ENCODE data around the gene ELP4. TPM values are rescaled to one million over a fixed set of nuclear protein-coding genes. Genes with fewer than 3 reads are reported as not detected.

Gene ELP4
- total RNA-seq, 1 donor from 2014 or later, result 8.6 TPM

GRCh38 chr11:31651822-31652221 is 142.3 kb downstream of the ELP4 start:
- TF ChIP-seq, protein P1, sequence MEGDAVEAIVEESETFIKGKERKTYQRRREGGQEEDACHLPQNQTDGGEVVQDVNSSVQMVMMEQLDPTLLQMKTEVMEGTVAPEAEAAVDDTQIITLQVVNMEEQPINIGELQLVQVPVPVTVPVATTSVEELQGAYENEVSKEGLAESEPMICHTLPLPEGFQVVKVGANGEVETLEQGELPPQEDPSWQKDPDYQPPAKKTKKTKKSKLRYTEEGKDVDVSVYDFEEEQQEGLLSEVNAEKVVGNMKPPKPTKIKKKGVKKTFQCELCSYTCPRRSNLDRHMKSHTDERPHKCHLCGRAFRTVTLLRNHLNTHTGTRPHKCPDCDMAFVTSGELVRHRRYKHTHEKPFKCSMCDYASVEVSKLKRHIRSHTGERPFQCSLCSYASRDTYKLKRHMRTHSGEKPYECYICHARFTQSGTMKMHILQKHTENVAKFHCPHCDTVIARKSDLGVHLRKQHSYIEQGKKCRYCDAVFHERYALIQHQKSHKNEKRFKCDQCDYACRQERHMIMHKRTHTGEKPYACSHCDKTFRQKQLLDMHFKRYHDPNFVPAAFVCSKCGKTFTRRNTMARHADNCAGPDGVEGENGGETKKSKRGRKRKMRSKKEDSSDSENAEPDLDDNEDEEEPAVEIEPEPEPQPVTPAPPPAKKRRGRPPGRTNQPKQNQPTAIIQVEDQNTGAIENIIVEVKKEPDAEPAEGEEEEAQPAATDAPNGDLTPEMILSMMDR (IDR thresholded peaks at IDR 0.05), result no peak
- peaks cover 19% of the 10 kb centered on the region for H3K4me1 Mint-ChIP-seq (ENCODE audit: low read depth)
- no peak for DNase-seq (ENCODE audit: low spot score)
- H3K27ac Mint-ChIP-seq (ENCODE audit: unreplicated experiment), result no peak overlapping the region
- no peaks in the 10 kb centered on the region for H3K9me3 Mint-ChIP-seq (ENCODE audit: low read depth)
- no peaks in the 10 kb centered on the region for H3K27me3 Mint-ChIP-seq (ENCODE audit: low read depth)
- no peaks in the 10 kb centered on the region for H3K36me3 Mint-ChIP-seq (ENCODE audit: low read depth)
- H3K4me3 Mint-ChIP-seq (ENCODE audit: unreplicated experiment), result no peak overlapping the region

DNA sequence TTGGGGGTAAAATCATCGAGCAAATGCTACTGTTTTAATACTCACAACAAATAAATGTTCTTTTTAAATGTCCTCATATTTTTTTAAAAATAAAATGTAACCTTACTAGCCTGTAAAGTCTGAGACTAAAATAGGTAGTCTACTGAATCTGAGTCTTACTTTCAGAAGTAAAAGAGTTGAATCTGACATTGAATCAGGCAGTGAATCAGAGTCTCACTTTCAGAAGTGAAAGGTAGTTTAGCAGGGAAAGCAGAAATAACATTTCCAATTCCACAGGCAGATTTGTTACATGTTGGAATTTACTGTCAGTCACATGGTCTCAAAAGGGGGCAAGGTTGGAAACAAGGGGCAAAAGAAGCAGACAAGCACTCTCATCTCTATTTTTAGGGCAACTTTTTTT is 143.0 kb downstream of the ELP4 start:
- Mint-ChIP-seq H3K4me3 (ENCODE audit: unreplicated experiment) (no peak overlapping the region), H3K27ac (ENCODE audit: unreplicated experiment) (no peak overlapping the region), H3K4me1 (ENCODE audit: low read depth) (peaks cover 22% of the 10 kb centered on the region), H3K27me3 (ENCODE audit: low read depth) (no peaks in the 10 kb centered on the region), H3K9me3 (ENCODE audit: low read depth) (no peaks in the 10 kb centered on the region), H3K36me3 (ENCODE audit: low read depth) (no peaks in the 10 kb centered on the region)
- TF ChIP-seq, protein P1 (IDR thresholded peaks at IDR 0.05), result no peak
- DNase-seq (ENCODE audit: low spot score), result no peak

GRCh38 chr11:31655483-31655882 is 145.9 kb downstream of the ELP4 start:
- H3K36me3 Mint-ChIP-seq (ENCODE audit: low read depth), result no peaks in the 10 kb centered on the region
- no peaks in the 10 kb centered on the region for H3K27me3 Mint-ChIP-seq (ENCODE audit: low read depth)
- no peaks in the 10 kb centered on the region for H3K9me3 Mint-ChIP-seq (ENCODE audit: low read depth)
- H3K4me3 Mint-ChIP-seq (ENCODE audit: unreplicated experiment), result no peak overlapping the region
- TF ChIP-seq, protein P1 (IDR thresholded peaks at IDR 0.05), result no peak
- peaks cover 22% of the 10 kb centered on the region for H3K4me1 Mint-ChIP-seq (ENCODE audit: low read depth)
- no peak for DNase-seq (ENCODE audit: low spot score)
- peak overlapping the region; percentile 11 for H3K27ac Mint-ChIP-seq (ENCODE audit: unreplicated experiment)

- Mint-ChIP-seq H3K36me3 (ENCODE audit: low read depth) (no peaks in the 10 kb centered on the region), H3K27me3 (ENCODE audit: low read depth) (no peaks in the 10 kb centered on the region), H3K4me3 (ENCODE audit: unreplicated experiment) (no peak overlapping the region), H3K9me3 (ENCODE audit: low read depth) (no peaks in the 10 kb centered on the region), H3K4me1 (ENCODE audit: low read depth) (peaks cover 22% of the 10 kb centered on the region), H3K27ac (ENCODE audit: unreplicated experiment) (peak overlapping the region; percentile 14)
- DNase-seq (ENCODE audit: low spot score), result no peak
- TF ChIP-seq, protein P1 (IDR thresholded peaks at IDR 0.05), result no peak
Measured at GRCh38 chr11:31656051-31656450, 146.5 kb downstream of the ELP4 start.

- Mint-ChIP-seq H3K27ac (ENCODE audit: unreplicated experiment) (no peak overlapping the region), H3K4me1 (ENCODE audit: low read depth) (peaks cover 22% of the 10 kb centered on the region), H3K36me3 (ENCODE audit: low read depth) (no peaks in the 10 kb centered on the region), H3K9me3 (ENCODE audit: low read depth) (no peaks in the 10 kb centered on the region), H3K4me3 (ENCODE audit: unreplicated experiment) (no peak overlapping the region), H3K27me3 (ENCODE audit: low read depth) (no peaks in the 10 kb centered on the region)
- no peak for DNase-seq (ENCODE audit: low spot score)
- TF ChIP-seq, protein P1 (IDR thresholded peaks at IDR 0.05), result no peak
Measured at GRCh38 chr11:31657091-31657490, 147.5 kb downstream of the ELP4 start.
